Cortex of kidney (tissue), 1 donor: ENCODE data around the gene DHRSX.
"Not testable (repeated sequence)": the region's sequence is repeated elsewhere in the genome, so short reads cannot be mapped to it uniquely, and the experiment has no call there.

Experiments
- DNase-seq: peaks from one replicate; lab custom pipeline; 2025; lab: John Stamatoyannopoulos, UW

DHRSX gene

GRCh38 chrX:2474963-2475726, 25.6 kb downstream of the DHRSX start:
- DNase-seq, result no peak

GRCh38 chrX:2474280-2474962, 26.4 kb downstream of the DHRSX start:
- no peak for DNase-seq

GRCh38 chrX:2473064-2473463, 27.7 kb downstream of the DHRSX start:
- not testable (repeated sequence) for DNase-seq

GRCh38 chrX:2471641-2472040, 29.1 kb downstream of the DHRSX start:
- DNase-seq, result no peak

- DNase-seq, result not testable (repeated sequence)
Observed at GRCh38 chrX:2471126-2471525, 29.6 kb downstream of the DHRSX start.

GRCh38 chrX:2469852-2470251, 30.9 kb downstream of the DHRSX start:
- not testable (repeated sequence) for DNase-seq

- DNase-seq, result no peak
Observed at GRCh38 chrX:2469196-2469685, 31.5 kb downstream of the DHRSX start.

- no peak for DNase-seq
Observed at GRCh38 chrX:2468261-2469195, 32.2 kb downstream of the DHRSX start.

- no peak for DNase-seq
Observed at GRCh38 chrX:2466876-2467656, 33.7 kb downstream of the DHRSX start.

- DNase-seq, result no peak
Observed at GRCh38 chrX:2464677-2465166, 36.1 kb downstream of the DHRSX start.

- DNase-seq, result no peak
Observed at GRCh38 chrX:2463973-2464676, 36.7 kb downstream of the DHRSX start.

GRCh38 chrX:2463481-2463880, 37.3 kb downstream of the DHRSX start:
- not testable (repeated sequence) for DNase-seq

- no peak for DNase-seq
Observed at GRCh38 chrX:2462780-2463179, 38.0 kb downstream of the DHRSX start.

- no peak for DNase-seq
Observed at GRCh38 chrX:2462074-2462473, 38.7 kb downstream of the DHRSX start.

GRCh38 chrX:2461711-2462016, 39.1 kb downstream of the DHRSX start:
- DNase-seq, result no peak

GRCh38 chrX:2460821-2461710, 39.7 kb downstream of the DHRSX start:
- DNase-seq, result not testable (repeated sequence)

GRCh38 chrX:2460048-2460447, 40.7 kb downstream of the DHRSX start:
- DNase-seq, result not testable (repeated sequence)

GRCh38 chrX:2458309-2458708, 42.5 kb downstream of the DHRSX start:
- DNase-seq, result no peak

GRCh38 chrX:2457289-2458133, 43.3 kb downstream of the DHRSX start:
- no peak for DNase-seq
